Activated CD4-positive, alpha-beta T cell treated with anti-CD3 and anti-CD28 coated beads, Interleukin-2, amount 50 U/mL, for 24 hours (primary cell): ENCODE data around the gene LRRTM4.

Experiments
- DNase-seq, 2 donors: peaks; one replicate each; pipeline ENCODE4 v3.0.0-alpha.2; 2020; ENCODE audit warnings: low read depth in 1 of 2, low spot score in 1 of 2

The LRRTM4 gene

GRCh38 chr2:77005522-77005921 lies 516.7 kb downstream of the LRRTM4 start:
- DNase-seq: no peak

GRCh38 chr2:77001895-77002294 lies 520.3 kb downstream of the LRRTM4 start:
- DNase-seq: no peak

GRCh38 chr2:76998704-76999103 lies 523.5 kb downstream of the LRRTM4 start:
- DNase-seq: no peak

- no peak for DNase-seq
Measured at GRCh38 chr2:76998152-76998551, 524.0 kb downstream of the LRRTM4 start.

- DNase-seq: no peak
Measured at GRCh38 chr2:76997296-76997695, 524.9 kb downstream of the LRRTM4 start.

- DNase-seq: no peak
Measured at GRCh38 chr2:76985387-76986136, 536.6 kb downstream of the LRRTM4 start.

- DNase-seq: no peak
Measured at GRCh38 chr2:76984359-76984758, 537.8 kb downstream of the LRRTM4 start.

GRCh38 chr2:76980067-76980787 lies 541.9 kb downstream of the LRRTM4 start:
- no peak for DNase-seq

- no peak for DNase-seq
Measured at GRCh38 chr2:76977846-76978727, 544.1 kb downstream of the LRRTM4 start.

- no peak for DNase-seq
Measured at GRCh38 chr2:76975752-76976151, 546.4 kb downstream of the LRRTM4 start.

GRCh38 chr2:76973610-76974009 lies 548.6 kb downstream of the LRRTM4 start:
- DNase-seq: no peak

GRCh38 chr2:76965772-76966171 lies 556.4 kb downstream of the LRRTM4 start:
- no peak for DNase-seq

GRCh38 chr2:76958749-76959148 lies 563.4 kb downstream of the LRRTM4 start:
- DNase-seq: no peak

- DNase-seq: no peak
Measured at GRCh38 chr2:76953733-76954347, 568.3 kb downstream of the LRRTM4 start.

- DNase-seq: no peak
Measured at GRCh38 chr2:76946631-76947145, 575.5 kb downstream of the LRRTM4 start.

- DNase-seq: no peak
Measured at GRCh38 chr2:76940559-76940958, 581.6 kb downstream of the LRRTM4 start.

- no peak for DNase-seq
Measured at GRCh38 chr2:76938153-76938552, 584.0 kb downstream of the LRRTM4 start.

GRCh38 chr2:76932550-76932949 lies 589.6 kb downstream of the LRRTM4 start:
- no peak for DNase-seq

- no peak for DNase-seq
Measured at GRCh38 chr2:76930056-76930744, 592.0 kb downstream of the LRRTM4 start.

GRCh38 chr2:76928026-76928425 lies 594.1 kb downstream of the LRRTM4 start:
- no peak for DNase-seq
